ENCODE data around the gene NUP188.

- TF ChIP-seq EZH2 (IDR thresholded peaks at IDR 0.05; ENCODE audit: low read length, unreplicated experiment) (no peak), CTCF (conservative IDR thresholded peaks at IDR 0.05; ENCODE audit: low read depth, low read length) (no peak)
Measured at GRCh38 chr9:128916204-128916603, 31.3 kb upstream of the NUP188 start.
